ENCODE results near the gene FYTTD1. TPM values are rescaled to one million over a fixed set of nuclear protein-coding genes. Genes with fewer than 3 reads are reported as not detected.

Gene FYTTD1
- total and polyA plus RNA-seq, 2 donors (not counting 1 experiment from before 2014, with no cell fraction given): 6.2 to 110 TPM

DNA sequence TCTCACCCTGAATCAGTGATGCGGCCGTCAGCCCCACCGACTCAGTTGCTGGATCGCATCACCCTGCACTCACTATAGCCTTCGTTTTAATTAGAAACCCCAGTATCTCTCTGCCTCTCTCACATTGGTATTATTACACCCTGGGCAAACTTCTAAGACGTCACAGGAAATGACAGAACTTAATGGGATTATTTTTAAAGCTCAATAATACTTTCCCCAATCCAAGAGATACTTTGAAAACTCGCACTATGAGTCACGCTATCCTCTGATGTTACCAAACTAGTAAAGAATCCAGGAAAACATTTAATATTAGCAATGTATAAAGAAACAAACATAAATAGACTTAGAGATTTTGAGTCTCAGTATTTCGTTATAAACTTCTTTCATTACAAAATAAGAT, 49.6 kb upstream of the FYTTD1 start:
- peaks cover 5% of the 10 kb centered on the region for H3K4me1 Mint-ChIP-seq
- Histone ChIP-seq H3K27ac (ENCODE audit: low read length in 2 of 2) (no peak overlapping the region), H3K9me3 (ENCODE audit: control extremely low read depth in 1 of 3, control insufficient read depth in 2 of 3, insufficient read depth in 1 of 3, low read length in 2 of 3) (no peaks in the 10 kb centered on the region), H3K27me3 (replicated peaks in 1 of 4; ENCODE audit: control extremely low read depth in 1 of 4, control insufficient read depth in 3 of 4, insufficient read depth in 4 of 4, low read length in 3 of 4) (no peaks in the 10 kb centered on the region), H3K4me2 (replicated peaks; ENCODE audit: low read depth, low read length, poor library complexity, severe bottlenecking) (no peak overlapping the region), H3K79me2 (ENCODE audit: control insufficient read depth, insufficient read depth, low read length) (peaks cover 37% of the 10 kb centered on the region), H2AFZ (ENCODE audit: insufficient read depth, low read depth, low read length, poor library complexity, severe bottlenecking) (no peak overlapping the region), H3K4me1 (ENCODE audit: control insufficient read depth in 2 of 2, insufficient read depth in 2 of 2, low read length in 2 of 2) (no peaks in the 10 kb centered on the region), H3K9ac (ENCODE audit: low read length) (no peak overlapping the region), H3K4me3 (ENCODE audit: control extremely low read depth in 1 of 5, extremely low read depth in 1 of 5, insufficient read depth in 1 of 5, low read depth in 2 of 5, low read length in 4 of 5) (no peak overlapping the region), H4K20me1 (ENCODE audit: control insufficient read depth, insufficient read depth, low read length, poor library complexity, severe bottlenecking) (peaks cover 5% of the 10 kb centered on the region), H3K36me3 (replicated peaks in 1 of 2; ENCODE audit: control extremely low read depth in 1 of 2, control insufficient read depth in 1 of 2, extremely low read depth in 1 of 2, insufficient read depth in 2 of 2, low read length in 1 of 2) (peaks cover 3 to 84% of the 10 kb centered on the region in 2 experiments)
- H3K9me3 Mint-ChIP-seq (ENCODE audit: insufficient read depth): no peaks in the 10 kb centered on the region
- intact Hi-C loops (cut with micrococcal nuclease): no loop called here
- ChIA-PET CTCF (interaction anchor here (0.8 to 1.0 kb wide), 2 partner anchors 15 to 101 kb away, joined by 3 read pairs; no protein-coding TSS in a partner anchor), POLR2A (interaction anchor here (0.6 to 1.0 kb wide), 2 partner anchors 12 to 36 kb away, joined by 3 read pairs; no protein-coding TSS in a partner anchor)
- ATAC-seq (ENCODE audit: low read depth): no peak
- DNase-seq: no peak
- TF ChIP-seq EZH2 (IDR thresholded peaks at IDR 0.05; ENCODE audit: borderline replicate concordance, insufficient read depth, low read depth, low read length, poor library complexity, severe bottlenecking): no peak
- TF ChIP-seq, protein P1, sequence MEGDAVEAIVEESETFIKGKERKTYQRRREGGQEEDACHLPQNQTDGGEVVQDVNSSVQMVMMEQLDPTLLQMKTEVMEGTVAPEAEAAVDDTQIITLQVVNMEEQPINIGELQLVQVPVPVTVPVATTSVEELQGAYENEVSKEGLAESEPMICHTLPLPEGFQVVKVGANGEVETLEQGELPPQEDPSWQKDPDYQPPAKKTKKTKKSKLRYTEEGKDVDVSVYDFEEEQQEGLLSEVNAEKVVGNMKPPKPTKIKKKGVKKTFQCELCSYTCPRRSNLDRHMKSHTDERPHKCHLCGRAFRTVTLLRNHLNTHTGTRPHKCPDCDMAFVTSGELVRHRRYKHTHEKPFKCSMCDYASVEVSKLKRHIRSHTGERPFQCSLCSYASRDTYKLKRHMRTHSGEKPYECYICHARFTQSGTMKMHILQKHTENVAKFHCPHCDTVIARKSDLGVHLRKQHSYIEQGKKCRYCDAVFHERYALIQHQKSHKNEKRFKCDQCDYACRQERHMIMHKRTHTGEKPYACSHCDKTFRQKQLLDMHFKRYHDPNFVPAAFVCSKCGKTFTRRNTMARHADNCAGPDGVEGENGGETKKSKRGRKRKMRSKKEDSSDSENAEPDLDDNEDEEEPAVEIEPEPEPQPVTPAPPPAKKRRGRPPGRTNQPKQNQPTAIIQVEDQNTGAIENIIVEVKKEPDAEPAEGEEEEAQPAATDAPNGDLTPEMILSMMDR (IDR thresholded peaks at IDR 0.05): no peak
- no peak overlapping the region for H3K27ac Mint-ChIP-seq
- WGBS (ENCODE audit: insufficient coverage): 100% methylated on average over 4 of the region's 9 CpGs
- no peak overlapping the region for H3K4me3 Mint-ChIP-seq
- no peaks in the 10 kb centered on the region for H3K27me3 Mint-ChIP-seq

DNA sequence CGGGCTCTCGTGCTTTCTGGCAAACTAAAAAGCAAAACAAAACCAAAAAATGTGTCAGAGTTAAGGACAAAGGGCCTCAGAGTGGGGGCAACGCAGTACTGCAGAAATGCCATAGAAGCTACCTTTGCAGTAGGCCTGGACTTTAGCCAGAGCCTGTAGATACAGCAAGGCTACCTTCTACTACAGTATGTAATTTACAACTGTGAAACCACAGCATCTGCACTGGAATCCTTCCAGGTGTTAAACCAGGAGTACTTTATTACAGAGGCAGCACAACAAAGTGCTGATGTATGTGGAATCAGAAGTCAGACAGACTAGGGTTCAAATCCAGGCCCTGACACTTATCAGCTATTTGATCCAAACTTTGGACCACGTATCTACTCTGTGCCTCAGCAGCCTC, 47.8 kb upstream of the FYTTD1 start:
- POLR2A ChIA-PET: no interaction called here
- intact Hi-C loops (cut with micrococcal nuclease): no loop called here
- no peak overlapping the region for H3K4me3 Mint-ChIP-seq
- H3K27ac Mint-ChIP-seq: no peak overlapping the region
- Histone ChIP-seq H2AFZ (ENCODE audit: insufficient read depth, low read depth, low read length, poor library complexity, severe bottlenecking) (no peak overlapping the region), H3K36me3 (replicated peaks in 1 of 2; ENCODE audit: control extremely low read depth in 1 of 2, control insufficient read depth in 1 of 2, extremely low read depth in 1 of 2, insufficient read depth in 2 of 2, low read length in 1 of 2) (peaks cover 5 to 76% of the 10 kb centered on the region in 2 experiments), H3K79me2 (ENCODE audit: control insufficient read depth, insufficient read depth, low read length) (peaks cover 55% of the 10 kb centered on the region), H3K9me3 (ENCODE audit: control extremely low read depth in 1 of 3, control insufficient read depth in 2 of 3, insufficient read depth in 1 of 3, low read length in 2 of 3) (no peaks in the 10 kb centered on the region), H4K20me1 (ENCODE audit: control insufficient read depth, insufficient read depth, low read length, poor library complexity, severe bottlenecking) (peaks cover 11% of the 10 kb centered on the region), H3K9ac (ENCODE audit: low read length) (no peak overlapping the region), H3K27ac (ENCODE audit: low read length in 2 of 2) (no peak overlapping the region), H3K4me1 (ENCODE audit: control insufficient read depth in 2 of 2, insufficient read depth in 2 of 2, low read length in 2 of 2) (peaks cover 0 to 7% of the 10 kb centered on the region in 2 donors), H3K4me3 (ENCODE audit: control extremely low read depth in 1 of 5, extremely low read depth in 1 of 5, insufficient read depth in 1 of 5, low read depth in 2 of 5, low read length in 4 of 5) (no peak overlapping the region), H3K27me3 (replicated peaks in 1 of 4; ENCODE audit: control extremely low read depth in 1 of 4, control insufficient read depth in 3 of 4, insufficient read depth in 4 of 4, low read length in 3 of 4) (no peaks in the 10 kb centered on the region), H3K4me2 (replicated peaks; ENCODE audit: low read depth, low read length, poor library complexity, severe bottlenecking) (no peak overlapping the region)
- TF ChIP-seq, protein P1 (IDR thresholded peaks at IDR 0.05): no peak
- no peak for TF ChIP-seq EZH2 (IDR thresholded peaks at IDR 0.05; ENCODE audit: borderline replicate concordance, insufficient read depth, low read depth, low read length, poor library complexity, severe bottlenecking)
- 98% methylated on average over 4 of the region's 4 CpGs for WGBS (ENCODE audit: insufficient coverage)
- CTCF ChIA-PET: no interaction called here
- peaks cover 14% of the 10 kb centered on the region for H3K4me1 Mint-ChIP-seq
- ATAC-seq (ENCODE audit: low read depth) (no peak), DNase-seq (no peak)
- no peaks in the 10 kb centered on the region for H3K27me3 Mint-ChIP-seq
- H3K9me3 Mint-ChIP-seq (ENCODE audit: insufficient read depth): no peaks in the 10 kb centered on the region

All from B cell (primary cell).